Panc1 (cell line): ENCODE measurements around the gene PKNOX2. TPM values are rescaled to one million over a fixed set of nuclear protein-coding genes. Genes with fewer than 3 reads are reported as not detected.

Experiments
- ATAC-seq: fragments of 200-7000 bp; cut with Tn5 transposase; 2 replicates; pipeline ENCODE4 v1.9.1; 2020; ENCODE audit warnings: mild to moderate bottlenecking, moderate library complexity
- BruUV-seq: library from RNA; stranded (reverse); fragments of 400-500 nt; replicated peaks from 2 replicates; lab custom pipeline; 2021; lab: Mats Ljungman, UMichigan
- CTCF ChIA-PET: fragments of 300-600 bp; sonication (Branson Sonifier 250); formaldehyde crosslinking; loops from one replicate; lab custom pipeline; 2022; ENCODE audit warnings: antibody characterized with exemption; lab: Charles Lee
- POLR2A ChIA-PET: fragments of 300-600 bp; sonication (Branson Sonifier 250); formaldehyde crosslinking; loops from one replicate; lab custom pipeline; 2022; ENCODE audit warnings: antibody characterized with exemption; lab: Charles Lee
- DNase-seq: peaks from one replicate; pipeline ENCODE4 v3.0.0-alpha.2; 2010; ENCODE audit warnings: low read depth, low spot score
- H3K27ac ChIP-seq: 2 replicates; pipeline ENCODE4 v1.5.1; 2011; ENCODE audit warnings: mild to moderate bottlenecking, low read length, inconsistent platforms
- H3K27me3 ChIP-seq: fragments of 200-500 bp; sonication (Bioruptor generic); 2 replicates; pipeline ENCODE4 v1.6.0; 2014; ENCODE audit warnings: low read length, inconsistent platforms; ENCODE audit not compliant: control insufficient read depth, insufficient read depth
- H3K36me3 ChIP-seq: fragments of 200-500 bp; sonication (Bioruptor generic); 2 replicates; pipeline ENCODE4 v1.5.1; 2014; ENCODE audit warnings: inconsistent platforms, mild to moderate bottlenecking, low read length, moderate library complexity; ENCODE audit not compliant: control insufficient read depth, insufficient read depth
- H3K4me1 ChIP-seq: 2 replicates; pipeline ENCODE4 v1.5.1; 2011; ENCODE audit warnings: inconsistent platforms, mild to moderate bottlenecking, low read length, moderate library complexity; ENCODE audit not compliant: control insufficient read depth, insufficient read depth
- H3K4me3 ChIP-seq, 2 experiments: 2 replicates each; pipeline ENCODE4 v1.5.1; 2011 to 2012; ENCODE audit warnings: low read depth in 2 of 2, low read length in 2 of 2, mild to moderate bottlenecking in 2 of 2, inconsistent platforms in 1 of 2, moderate library complexity in 1 of 2
- H3K9me3 ChIP-seq: fragments of 200-500 bp; sonication (Bioruptor generic); 2 replicates; pipeline ENCODE4 v1.5.1; 2014; ENCODE audit warnings: low read depth, mild to moderate bottlenecking, inconsistent platforms, low read length, moderate library complexity; ENCODE audit not compliant: control insufficient read depth, insufficient read depth
- POLR2AphosphoS5 ChIP-seq: IDR thresholded peaks from 2 replicates; pipeline ENCODE4 v1.6.1; 2012; ENCODE audit warnings: mild to moderate bottlenecking, low read depth, low read length, moderate library complexity
- SIN3A ChIP-seq: IDR thresholded peaks from 2 replicates; pipeline ENCODE4 v1.6.1; 2012; ENCODE audit warnings: low read depth, mild to moderate bottlenecking, low read length, moderate library complexity, borderline replicate concordance; ENCODE audit not compliant: insufficient read depth
- TCF7L2 ChIP-seq: IDR thresholded peaks from 2 replicates; pipeline ENCODE4 v1.6.1; 2011; ENCODE audit warnings: mild to moderate bottlenecking, low read depth, low read length, inconsistent platforms
- in situ Hi-C: cut with HindIII; loops from 2 replicates; pipeline ENCODE4 v1.10.0; 2016; ENCODE audit warnings: low sequenced_read_pairs, low pct_unique_long_range_greater_than_20kb
- intact Hi-C: fragments of 100-400 bp; cut with micrococcal nuclease; formaldehyde crosslinking; loops from one replicate; pipeline ENCODE4 v1.10.0; 2022; ENCODE audit not compliant: unreplicated experiment
- total RNA-seq: library from RNA; stranded (reverse); gene quantifications from one replicate; pipeline ENCODE4 v1.2.1, GENCODE V29; 2021; ENCODE audit not compliant: unreplicated experiment
- TF ChIP-seq, protein P1 (sequence below), 2 experiments: IDR thresholded peaks; 2 replicates each; pipeline ENCODE4 v1.6.1; 2011 to 2012; ENCODE audit warnings: low read depth in 2 of 2, control low read depth in 1 of 2, low read length in 1 of 2, mild to moderate bottlenecking in 1 of 2, moderate library complexity in 1 of 2; ENCODE audit not compliant: insufficient read depth in 1 of 2
- TF ChIP-seq, protein P2 (sequence below): fragments of 450-650 bp; IDR thresholded peaks from 2 replicates; pipeline ENCODE4 v1.5.1; 2017; ENCODE audit warnings: mild to moderate bottlenecking

The PKNOX2 gene
- total RNA-seq, 1 experiment from 2014 or later: not detected

DNA sequence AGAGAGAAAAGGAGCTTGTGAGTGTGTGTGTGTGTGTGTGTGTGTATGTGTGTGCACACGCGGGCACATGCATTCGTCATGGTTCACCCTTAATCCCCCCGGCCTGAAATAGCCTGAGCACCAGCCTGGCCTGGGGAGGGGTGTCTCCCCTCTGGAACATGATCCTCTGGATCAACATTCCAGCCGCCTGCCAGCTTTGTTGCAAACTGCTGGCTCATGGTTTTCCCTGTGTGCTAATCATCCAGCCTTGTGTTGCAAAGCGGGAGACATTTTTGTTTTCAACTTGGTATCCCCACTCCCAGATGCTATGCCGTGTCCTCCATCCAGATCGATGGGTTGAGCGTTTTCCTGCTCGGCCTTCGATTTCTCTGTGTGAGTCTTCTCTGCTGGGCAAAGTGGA, 237.2 kb downstream of the PKNOX2 start:
- H3K27me3 ChIP-seq: peaks cover 63% of the 10 kb centered on the region
- TF ChIP-seq POLR2AphosphoS5 (no peak), TCF7L2 (no peak), SIN3A (no peak)
- TF ChIP-seq, protein P1, sequence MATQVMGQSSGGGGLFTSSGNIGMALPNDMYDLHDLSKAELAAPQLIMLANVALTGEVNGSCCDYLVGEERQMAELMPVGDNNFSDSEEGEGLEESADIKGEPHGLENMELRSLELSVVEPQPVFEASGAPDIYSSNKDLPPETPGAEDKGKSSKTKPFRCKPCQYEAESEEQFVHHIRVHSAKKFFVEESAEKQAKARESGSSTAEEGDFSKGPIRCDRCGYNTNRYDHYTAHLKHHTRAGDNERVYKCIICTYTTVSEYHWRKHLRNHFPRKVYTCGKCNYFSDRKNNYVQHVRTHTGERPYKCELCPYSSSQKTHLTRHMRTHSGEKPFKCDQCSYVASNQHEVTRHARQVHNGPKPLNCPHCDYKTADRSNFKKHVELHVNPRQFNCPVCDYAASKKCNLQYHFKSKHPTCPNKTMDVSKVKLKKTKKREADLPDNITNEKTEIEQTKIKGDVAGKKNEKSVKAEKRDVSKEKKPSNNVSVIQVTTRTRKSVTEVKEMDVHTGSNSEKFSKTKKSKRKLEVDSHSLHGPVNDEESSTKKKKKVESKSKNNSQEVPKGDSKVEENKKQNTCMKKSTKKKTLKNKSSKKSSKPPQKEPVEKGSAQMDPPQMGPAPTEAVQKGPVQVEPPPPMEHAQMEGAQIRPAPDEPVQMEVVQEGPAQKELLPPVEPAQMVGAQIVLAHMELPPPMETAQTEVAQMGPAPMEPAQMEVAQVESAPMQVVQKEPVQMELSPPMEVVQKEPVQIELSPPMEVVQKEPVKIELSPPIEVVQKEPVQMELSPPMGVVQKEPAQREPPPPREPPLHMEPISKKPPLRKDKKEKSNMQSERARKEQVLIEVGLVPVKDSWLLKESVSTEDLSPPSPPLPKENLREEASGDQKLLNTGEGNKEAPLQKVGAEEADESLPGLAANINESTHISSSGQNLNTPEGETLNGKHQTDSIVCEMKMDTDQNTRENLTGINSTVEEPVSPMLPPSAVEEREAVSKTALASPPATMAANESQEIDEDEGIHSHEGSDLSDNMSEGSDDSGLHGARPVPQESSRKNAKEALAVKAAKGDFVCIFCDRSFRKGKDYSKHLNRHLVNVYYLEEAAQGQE (IDR thresholded peaks at IDR 0.05; ENCODE audit: insufficient read depth in 1 of 2, low read depth in 2 of 2, low read length in 1 of 2): no peak
- TF ChIP-seq, protein P2, sequence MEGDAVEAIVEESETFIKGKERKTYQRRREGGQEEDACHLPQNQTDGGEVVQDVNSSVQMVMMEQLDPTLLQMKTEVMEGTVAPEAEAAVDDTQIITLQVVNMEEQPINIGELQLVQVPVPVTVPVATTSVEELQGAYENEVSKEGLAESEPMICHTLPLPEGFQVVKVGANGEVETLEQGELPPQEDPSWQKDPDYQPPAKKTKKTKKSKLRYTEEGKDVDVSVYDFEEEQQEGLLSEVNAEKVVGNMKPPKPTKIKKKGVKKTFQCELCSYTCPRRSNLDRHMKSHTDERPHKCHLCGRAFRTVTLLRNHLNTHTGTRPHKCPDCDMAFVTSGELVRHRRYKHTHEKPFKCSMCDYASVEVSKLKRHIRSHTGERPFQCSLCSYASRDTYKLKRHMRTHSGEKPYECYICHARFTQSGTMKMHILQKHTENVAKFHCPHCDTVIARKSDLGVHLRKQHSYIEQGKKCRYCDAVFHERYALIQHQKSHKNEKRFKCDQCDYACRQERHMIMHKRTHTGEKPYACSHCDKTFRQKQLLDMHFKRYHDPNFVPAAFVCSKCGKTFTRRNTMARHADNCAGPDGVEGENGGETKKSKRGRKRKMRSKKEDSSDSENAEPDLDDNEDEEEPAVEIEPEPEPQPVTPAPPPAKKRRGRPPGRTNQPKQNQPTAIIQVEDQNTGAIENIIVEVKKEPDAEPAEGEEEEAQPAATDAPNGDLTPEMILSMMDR: no peak
- in situ Hi-C loops (no loop called here), intact Hi-C loops (loop anchor here (5.0 to 10.0 kb wide), 3 partner anchors 54 to 437 kb away; no protein-coding TSS in a partner anchor)
- ChIA-PET POLR2A (no interaction called here), CTCF (interaction anchor here (1.0 kb wide), 1 partner anchor 56 kb away, joined by 3 read pairs; no protein-coding TSS in a partner anchor)
- no peak overlapping the region for H3K4me3 ChIP-seq
- H3K36me3 ChIP-seq: no peaks in the 10 kb centered on the region; the same call in 1 of the 2 replicates
- no peak overlapping the region for H3K27ac ChIP-seq
- BruUV-seq: no TSS peak
- ATAC-seq: no peak
- DNase-seq: no peak
- H3K9me3 ChIP-seq: no peaks in the 10 kb centered on the region
- H3K4me1 ChIP-seq: 0 out of 2 replicates have a peak, but pooled peaks cover 5% of the 10 kb centered on the region

DNA sequence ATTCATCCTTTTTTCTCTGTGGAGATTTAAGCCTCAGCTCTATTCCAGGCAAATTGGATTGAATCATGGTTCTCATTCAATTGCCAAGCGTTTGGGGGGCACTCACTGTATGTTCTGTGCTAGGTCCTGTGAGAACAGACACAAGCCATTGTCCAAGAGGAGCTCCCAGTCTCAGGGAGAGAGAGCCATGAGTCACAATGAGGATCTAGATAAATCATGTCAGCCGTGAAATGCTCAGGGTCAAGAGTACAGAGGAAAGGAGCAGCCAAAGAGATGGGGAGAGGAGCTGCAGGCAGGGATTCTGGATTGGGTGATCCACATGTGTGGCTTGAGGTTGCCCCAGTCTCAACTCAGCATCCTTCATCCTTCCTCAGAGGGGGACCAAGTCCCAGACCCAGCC, 237.9 kb downstream of the PKNOX2 start:
- no peaks in the 10 kb centered on the region for H3K9me3 ChIP-seq
- intact Hi-C loops (loop anchor here (5.0 to 10.0 kb wide), 3 partner anchors 55 to 438 kb away; no protein-coding TSS in a partner anchor), in situ Hi-C loops (no loop called here)
- TF ChIP-seq, protein P2: no peak
- TF ChIP-seq POLR2AphosphoS5 (no peak), TCF7L2 (no peak), SIN3A (no peak)
- ChIA-PET CTCF (interaction anchor here (1.0 kb wide), 1 partner anchor 56 kb away, joined by 3 read pairs; no protein-coding TSS in a partner anchor), POLR2A (interaction anchor here (0.6 kb wide), 1 partner anchor 97 kb away, joined by 4 read pairs; no protein-coding TSS in a partner anchor)
- H3K4me3 ChIP-seq: no peak overlapping the region
- no peaks in the 10 kb centered on the region; the same call in 1 of the 2 replicates for H3K36me3 ChIP-seq
- 0 out of 2 replicates have a peak, but pooled peaks cover 5% of the 10 kb centered on the region for H3K4me1 ChIP-seq
- no TSS peak for BruUV-seq
- DNase-seq (no peak), ATAC-seq (no peak)
- no peak overlapping the region for H3K27ac ChIP-seq
- peaks cover 69% of the 10 kb centered on the region for H3K27me3 ChIP-seq
